ENCODE results near the gene NLRP4.

DNA sequence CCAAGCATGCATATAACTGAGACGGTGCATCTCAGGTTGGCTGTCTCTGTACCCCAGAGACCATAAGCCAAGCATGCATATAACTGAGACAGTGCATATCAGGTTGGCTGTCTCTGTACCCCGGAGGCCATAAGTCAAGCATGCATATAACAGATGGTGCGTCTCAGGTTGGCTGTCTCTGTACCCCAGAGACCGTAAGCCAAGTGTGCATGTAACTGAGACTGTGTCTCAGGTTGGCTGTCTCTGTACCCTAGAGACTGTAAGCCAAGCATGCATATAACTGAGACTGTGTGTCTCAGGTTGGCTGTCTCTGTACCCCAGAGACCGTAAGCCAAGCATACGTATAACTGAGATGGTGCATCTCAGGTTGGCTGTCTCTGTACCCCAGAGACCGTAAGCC is 30.8 kb downstream of the NLRP4 start:
- no peak for TF ChIP-seq CTCF (IDR thresholded peaks at IDR 0.05)
- TF ChIP-seq POLR2A (IDR thresholded peaks at IDR 0.05): no peak

Data from uterus (tissue), 2 donors.